GM10248 (cell line): ENCODE data around the gene MED16.

Experiments
- CTCF ChIA-PET: fragments of 300-600 bp; sonication (Branson Sonifier 250); formaldehyde crosslinking; extraction: SDS; loops from one replicate; lab custom pipeline; 2021; ENCODE audit warnings: antibody characterized with exemption; lab: Yijun Ruan, JAX
- POLR2A ChIA-PET: fragments of 350-650 bp; sonication (Branson Sonifier 250); formaldehyde crosslinking; extraction: SDS; loops from one replicate; lab custom pipeline; 2020; ENCODE audit warnings: antibody characterized with exemption; lab: Yijun Ruan, JAX
- DNase-seq: peaks from one replicate; pipeline ENCODE4 v3.0.0; 2012; ENCODE audit errors: extremely low spot score
- CTCF ChIP-seq: IDR thresholded peaks from 2 replicates; pipeline ENCODE4 v1.5.1; 2012; ENCODE audit warnings: mild to moderate bottlenecking, low read depth; ENCODE audit errors: extremely low read depth, missing control alignments, control extremely low read depth

MED16 gene

GRCh38 chr19:890831-891230, 2.2 kb downstream of the MED16 start:
- TF ChIP-seq CTCF = no peak
- POLR2A ChIA-PET = no interaction called here
- CTCF ChIA-PET = interaction anchor here (1.0 kb wide), 1 partner anchor 27 kb away, joined by 3 read pairs; no protein-coding TSS in a partner anchor
- DNase-seq = no peak

DNA sequence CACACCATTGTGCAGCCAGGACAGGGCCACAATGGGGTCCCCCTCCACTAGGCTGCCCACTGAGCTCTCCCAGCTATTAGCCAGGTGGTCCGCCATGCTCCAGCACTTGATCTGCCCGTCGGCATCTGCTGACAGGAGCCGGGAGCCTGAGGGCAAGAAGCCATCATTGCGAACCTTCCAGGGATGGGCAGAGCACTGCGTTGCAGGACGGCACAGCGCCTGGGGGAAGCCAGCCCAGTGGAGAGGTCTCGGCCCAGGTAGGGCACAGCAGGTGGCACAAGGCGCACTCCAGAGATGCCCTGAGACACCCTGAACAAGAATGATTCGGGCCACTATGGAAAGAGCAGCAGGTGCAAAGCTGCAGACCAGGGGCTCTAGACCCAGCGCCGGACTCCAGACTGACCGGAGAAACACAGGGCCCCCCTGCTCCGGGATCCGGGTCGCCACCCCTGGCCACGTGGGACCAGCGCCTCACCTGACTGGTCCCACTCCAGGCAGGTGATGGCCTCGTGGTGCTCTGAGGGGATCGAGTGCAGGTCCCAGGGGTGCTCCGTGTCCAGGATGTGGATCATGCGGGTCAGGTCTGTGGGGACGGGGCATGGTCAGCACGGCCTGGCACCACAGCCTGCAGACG, 3.2 kb downstream of the MED16 start:
- CTCF ChIA-PET = no interaction called here
- no peak for TF ChIP-seq CTCF
- DNase-seq = no peak
- POLR2A ChIA-PET = interaction anchor here (0.5 to 0.6 kb wide), 2 partner anchors 12 to 181 kb away, joined by 4 to 5 read pairs; no protein-coding TSS in a partner anchor

DNA sequence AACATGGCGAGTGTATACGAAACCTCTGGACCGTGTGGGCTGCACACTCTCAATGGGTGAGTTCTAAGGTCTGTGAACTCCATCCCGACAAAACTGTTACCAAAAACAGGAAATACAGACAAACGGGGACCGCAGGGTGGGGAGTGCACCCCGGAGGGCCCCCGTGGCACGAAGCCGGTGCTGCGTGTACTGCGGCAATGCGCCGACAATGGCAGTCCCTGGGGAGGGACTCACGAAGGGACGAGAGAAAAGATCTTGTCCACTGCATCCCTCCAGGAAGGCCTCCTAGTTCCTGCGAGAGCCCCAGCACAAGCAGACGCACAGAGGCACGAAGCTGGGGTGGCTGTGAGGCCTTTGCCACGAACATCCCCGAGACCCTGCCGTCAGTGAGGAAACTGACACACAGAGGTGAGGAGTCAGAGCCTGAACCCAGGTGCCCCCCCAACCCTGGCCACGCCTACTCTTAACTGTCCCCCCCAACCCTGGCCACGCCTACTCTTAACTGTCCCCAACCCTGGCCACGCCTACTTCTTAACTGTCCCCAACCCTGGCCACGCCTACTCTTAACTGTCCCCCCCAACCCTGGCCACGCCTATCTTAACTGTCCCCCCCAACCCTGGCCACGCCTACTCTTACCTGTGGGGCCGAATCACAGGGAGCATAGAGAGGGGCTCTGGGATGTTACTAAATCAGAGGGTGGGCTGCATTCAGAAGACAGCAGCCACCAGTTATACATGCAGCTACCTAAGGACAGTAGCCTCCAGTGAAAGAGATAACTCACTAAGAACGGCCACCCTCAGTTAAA, 4.2 kb downstream of the MED16 start:
- TF ChIP-seq CTCF = no peak
- CTCF ChIA-PET = interaction anchor here (1.3 kb wide), 1 partner anchor 25 kb away, joined by 4 read pairs; no protein-coding TSS in a partner anchor
- no peak for DNase-seq
- POLR2A ChIA-PET = interaction anchor here (0.6 kb wide), 1 partner anchor 182 kb away, joined by 5 read pairs; no protein-coding TSS in a partner anchor

GRCh38 chr19:887599-887998, 5.4 kb downstream of the MED16 start:
- ChIA-PET CTCF (interaction anchor here (1.3 kb wide), 1 partner anchor 24 kb away, joined by 4 read pairs; no protein-coding TSS in a partner anchor), POLR2A (no interaction called here)
- no peak for DNase-seq
- TF ChIP-seq CTCF = no peak

DNA sequence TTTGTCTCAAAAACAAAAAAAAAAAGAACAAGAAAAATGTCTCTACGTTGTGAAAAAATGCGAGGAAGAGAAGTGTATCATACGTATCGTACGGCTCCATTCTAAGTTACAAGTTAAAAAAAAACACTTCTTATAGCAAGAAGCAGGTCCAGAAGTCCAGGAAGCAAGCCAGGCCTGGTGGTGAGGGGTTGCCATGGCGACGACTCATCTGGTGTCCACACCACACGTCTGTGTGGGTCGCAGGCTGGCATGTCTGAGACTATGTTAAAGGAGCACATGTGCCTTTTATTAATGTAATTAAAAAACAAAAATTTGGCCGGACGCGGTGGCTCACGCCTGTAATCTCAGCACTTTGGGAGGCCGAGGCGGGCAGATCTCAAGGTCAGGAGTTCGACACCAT, 5.9 kb downstream of the MED16 start:
- TF ChIP-seq CTCF = no peak
- POLR2A ChIA-PET = no interaction called here
- CTCF ChIA-PET = no interaction called here
- DNase-seq = no peak

DNA sequence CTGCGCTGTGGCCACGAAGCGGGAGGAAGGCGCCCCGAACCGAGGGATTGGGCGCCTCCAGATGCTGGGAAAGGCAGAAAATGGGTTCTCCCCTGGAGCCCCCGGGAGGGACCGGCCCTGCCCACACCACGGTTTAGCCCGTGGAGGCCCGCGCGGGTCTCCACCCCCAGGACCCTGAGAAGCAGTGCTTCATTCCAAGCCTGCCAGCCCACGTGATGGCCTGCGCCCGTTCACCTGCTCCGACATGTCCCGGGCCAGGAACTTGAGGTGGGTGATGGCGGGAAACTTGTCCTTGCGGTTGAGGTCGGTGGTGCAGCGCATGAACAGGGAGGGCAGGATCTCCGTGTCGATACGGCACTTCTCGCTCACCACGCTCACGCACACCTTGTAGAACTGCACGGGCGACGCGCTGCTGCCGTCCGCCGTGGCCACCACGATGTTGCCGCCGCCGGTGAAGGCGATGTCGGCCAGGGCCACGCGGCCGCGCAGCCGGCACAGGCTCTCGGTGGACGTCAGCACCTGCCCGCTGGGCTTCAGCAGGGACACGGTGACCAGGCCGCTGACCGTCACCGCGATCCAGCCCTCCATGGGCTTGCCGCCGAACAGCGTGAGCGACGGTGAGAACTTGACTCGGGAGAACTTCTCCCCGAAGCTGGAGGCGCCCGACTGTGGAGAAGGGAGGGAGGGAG, 7.3 kb downstream of the MED16 start:
- ChIA-PET CTCF (no interaction called here), POLR2A (no interaction called here)
- TF ChIP-seq CTCF = no peak
- DNase-seq = no peak
